Colonic mucosa (tissue), 4 donors: ENCODE data around the gene RPUSD3. TPM values are rescaled to one million over a fixed set of nuclear protein-coding genes. Genes with fewer than 3 reads are reported as not detected.

ENCODE experiments used
- DNase-seq: peaks from one replicate; pipeline ENCODE4 v3.0.0-alpha.2; 2020
- H3K27ac ChIP-seq: fragments of 200-600 bp; one replicate; pipeline ENCODE4 v1.8.0; 2021
- H3K27me3 ChIP-seq: fragments of 200-600 bp; one replicate; pipeline ENCODE4 v1.8.0; 2021
- H3K36me3 ChIP-seq: fragments of 200-600 bp; one replicate; pipeline ENCODE4 v1.8.0; 2021
- H3K4me1 ChIP-seq: fragments of 200-600 bp; one replicate; pipeline ENCODE4 v1.8.0; 2021; ENCODE audit warnings: mild to moderate bottlenecking
- H3K4me3 ChIP-seq: fragments of 200-600 bp; one replicate; pipeline ENCODE4 v1.8.0; 2021
- H3K9ac ChIP-seq, 2 donors: one replicate each; pipeline ENCODE4 v1.7.0; 2013; ENCODE audit warnings: control low read depth in 2 of 2, low read depth in 2 of 2, low read length in 2 of 2
- H3K9me3 ChIP-seq: fragments of 200-600 bp; one replicate; pipeline ENCODE4 v1.8.0; 2021
- intact Hi-C: fragments of 100-400 bp; cut with DNase I; formaldehyde crosslinking; loops from one replicate; pipeline ENCODE4 v1.14.1; 2022
- total RNA-seq, 2 donors: library from RNA; stranded (reverse); fragmentation: NEBNext Ultra II Directional in 1 of 2; extraction: Animal tissue kit (Norgen Biotek cat#: 25700) in 1 of 2; gene quantifications; one replicate each; pipeline ENCODE4 v1.2.1, GENCODE V29; 2021
- TF ChIP-seq, protein P1 (sequence below): fragments of 200-600 bp; IDR thresholded peaks from one replicate; pipeline ENCODE4 v1.8.0; 2022; ENCODE audit warnings: antibody characterized with exemption, mild to moderate bottlenecking
- donor health status: healthy.
- donor health status: DM: no; HTN: no; CAD: no.
- donor health status: DM: no; HTN: no; CAD: no.

The RPUSD3 gene
- total RNA-seq, 2 donors from 2014 or later, result 24.8 to 42.9 TPM

GRCh38 chr3:9863058-9863772 is 19.4 kb upstream of the RPUSD3 start:
- Histone ChIP-seq H3K9me3 (no peaks in the 10 kb centered on the region), H3K4me3 (peak overlapping the region; percentile 25), H3K9ac (peak overlapping the region in 1 of 2 donors; percentile 61), H3K27me3 (no peaks in the 10 kb centered on the region), H3K27ac (no peak overlapping the region), H3K36me3 (no peaks in the 10 kb centered on the region), H3K4me1 (no peaks in the 10 kb centered on the region)
- TF ChIP-seq, protein P1, sequence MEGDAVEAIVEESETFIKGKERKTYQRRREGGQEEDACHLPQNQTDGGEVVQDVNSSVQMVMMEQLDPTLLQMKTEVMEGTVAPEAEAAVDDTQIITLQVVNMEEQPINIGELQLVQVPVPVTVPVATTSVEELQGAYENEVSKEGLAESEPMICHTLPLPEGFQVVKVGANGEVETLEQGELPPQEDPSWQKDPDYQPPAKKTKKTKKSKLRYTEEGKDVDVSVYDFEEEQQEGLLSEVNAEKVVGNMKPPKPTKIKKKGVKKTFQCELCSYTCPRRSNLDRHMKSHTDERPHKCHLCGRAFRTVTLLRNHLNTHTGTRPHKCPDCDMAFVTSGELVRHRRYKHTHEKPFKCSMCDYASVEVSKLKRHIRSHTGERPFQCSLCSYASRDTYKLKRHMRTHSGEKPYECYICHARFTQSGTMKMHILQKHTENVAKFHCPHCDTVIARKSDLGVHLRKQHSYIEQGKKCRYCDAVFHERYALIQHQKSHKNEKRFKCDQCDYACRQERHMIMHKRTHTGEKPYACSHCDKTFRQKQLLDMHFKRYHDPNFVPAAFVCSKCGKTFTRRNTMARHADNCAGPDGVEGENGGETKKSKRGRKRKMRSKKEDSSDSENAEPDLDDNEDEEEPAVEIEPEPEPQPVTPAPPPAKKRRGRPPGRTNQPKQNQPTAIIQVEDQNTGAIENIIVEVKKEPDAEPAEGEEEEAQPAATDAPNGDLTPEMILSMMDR, result no peak
- intact Hi-C loops, result no loop called here
- no peak for DNase-seq

DNA sequence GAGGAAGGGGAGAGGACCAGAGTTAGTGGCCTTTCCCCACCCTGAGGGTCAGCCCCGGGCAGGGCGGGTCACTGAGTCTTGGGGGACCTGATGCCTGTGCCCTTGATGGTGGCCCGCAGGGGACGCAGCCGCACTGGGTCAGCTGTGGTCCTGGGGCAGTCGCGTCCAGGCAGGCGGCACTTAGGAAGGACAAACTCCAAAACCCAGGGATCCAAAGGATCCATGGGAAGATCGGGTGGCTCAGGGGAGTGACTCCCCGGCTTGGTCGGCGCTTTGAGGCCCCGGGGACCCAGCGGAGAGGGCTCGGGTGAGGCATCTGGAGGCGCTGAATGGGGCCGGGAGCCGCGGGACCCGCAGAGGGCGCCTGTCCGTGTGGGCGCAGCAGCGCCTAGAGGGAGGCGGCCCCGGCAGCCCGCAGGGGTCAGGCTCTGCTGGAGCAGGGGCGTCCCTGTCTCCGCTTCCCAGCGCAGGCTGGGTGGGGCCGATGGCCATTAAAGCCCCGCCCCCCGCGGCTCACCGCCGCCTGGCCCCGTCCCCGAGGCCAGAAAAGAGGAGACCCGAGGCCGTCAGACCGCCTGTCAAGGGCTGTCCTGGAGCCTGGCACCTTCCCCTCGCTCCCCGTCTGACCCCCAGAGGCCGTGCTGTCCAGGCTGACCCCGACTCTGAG is 18.7 kb upstream of the RPUSD3 start:
- TF ChIP-seq, protein P1, result peak; percentile 44
- no peaks in the 10 kb centered on the region for H3K4me1 ChIP-seq
- H3K4me3 ChIP-seq, result peak overlapping the region; percentile 25
- H3K36me3 ChIP-seq, result no peaks in the 10 kb centered on the region
- no peaks in the 10 kb centered on the region for H3K9me3 ChIP-seq
- H3K9ac ChIP-seq, result peak overlapping the region; percentile 34 to 61
- H3K27me3 ChIP-seq, result no peaks in the 10 kb centered on the region
- no peak overlapping the region for H3K27ac ChIP-seq
- DNase-seq, result peak; percentile 54
- intact Hi-C loops, result no loop called here

DNA sequence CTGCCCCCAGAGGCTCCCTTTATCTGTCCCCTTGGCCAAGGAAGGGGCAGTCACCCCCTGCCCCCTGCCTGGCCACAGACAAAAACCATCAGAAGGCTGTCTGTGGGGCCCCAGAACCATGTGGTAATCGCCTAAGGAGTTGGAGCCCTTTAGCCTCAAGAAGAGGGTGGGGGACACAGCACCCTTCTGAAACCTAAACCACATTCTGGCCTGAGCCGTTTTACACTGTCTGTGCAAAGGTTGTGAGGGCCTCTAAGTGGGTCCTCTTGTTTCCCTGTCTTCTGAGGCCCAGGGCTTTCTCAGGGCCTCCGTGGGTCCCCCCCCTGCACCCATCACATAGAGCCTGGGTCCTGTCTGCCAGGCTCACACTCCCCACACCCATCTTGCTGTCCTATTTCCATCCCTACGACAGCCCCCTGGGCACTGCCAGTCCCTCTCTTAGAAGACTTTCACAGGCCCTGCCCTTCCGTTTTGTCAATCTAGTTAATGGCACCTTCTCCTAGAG is 17.9 kb upstream of the RPUSD3 start:
- Histone ChIP-seq H3K4me1 (no peaks in the 10 kb centered on the region), H3K4me3 (no peak overlapping the region), H3K9me3 (no peaks in the 10 kb centered on the region), H3K27ac (no peak overlapping the region), H3K27me3 (no peaks in the 10 kb centered on the region), H3K36me3 (no peaks in the 10 kb centered on the region), H3K9ac (no peak overlapping the region)
- intact Hi-C loops, result no loop called here
- TF ChIP-seq, protein P1, result no peak
- no peak for DNase-seq

GRCh38 chr3:9861201-9861600 is 17.4 kb upstream of the RPUSD3 start:
- no peak overlapping the region for H3K4me3 ChIP-seq
- intact Hi-C loops, result no loop called here
- H3K4me1 ChIP-seq, result no peaks in the 10 kb centered on the region
- TF ChIP-seq, protein P1, result no peak
- no peaks in the 10 kb centered on the region for H3K9me3 ChIP-seq
- H3K27me3 ChIP-seq, result no peaks in the 10 kb centered on the region
- DNase-seq, result no peak
- no peak overlapping the region for H3K27ac ChIP-seq
- no peak overlapping the region for H3K9ac ChIP-seq
- H3K36me3 ChIP-seq, result no peaks in the 10 kb centered on the region

DNA sequence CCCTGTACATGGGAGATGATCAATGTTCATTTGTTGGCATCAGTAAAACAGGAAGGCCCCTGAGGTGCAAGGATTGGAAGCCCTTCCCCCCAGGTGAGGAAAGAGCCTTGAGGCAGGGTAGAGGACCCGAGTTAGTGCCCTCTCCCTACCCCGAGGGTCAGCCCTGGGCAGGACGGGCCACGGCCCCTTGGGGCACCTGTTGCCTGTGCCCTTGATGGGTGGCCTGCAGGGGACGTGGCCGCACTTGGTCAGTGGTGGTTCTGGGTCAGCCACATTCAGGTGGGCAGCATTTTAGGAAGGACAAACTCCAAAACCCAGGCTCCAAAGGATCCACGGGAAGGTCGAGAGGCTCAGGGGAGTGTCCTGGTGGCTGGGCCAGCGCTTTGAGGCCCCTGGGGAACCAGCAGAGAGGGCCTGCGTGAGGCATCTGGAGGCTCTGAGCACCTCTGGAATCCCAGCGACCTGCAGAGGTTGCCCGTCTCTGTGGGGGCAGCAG is 15.8 kb upstream of the RPUSD3 start:
- no peak overlapping the region for H3K27ac ChIP-seq
- H3K36me3 ChIP-seq, result no peaks in the 10 kb centered on the region
- H3K27me3 ChIP-seq, result no peaks in the 10 kb centered on the region
- no peak for DNase-seq
- no peak overlapping the region for H3K9ac ChIP-seq
- H3K4me3 ChIP-seq, result no peak overlapping the region
- no peaks in the 10 kb centered on the region for H3K4me1 ChIP-seq
- no peaks in the 10 kb centered on the region for H3K9me3 ChIP-seq
- TF ChIP-seq, protein P1, result no peak
- intact Hi-C loops, result no loop called here
